Smooth muscle cell (in vitro differentiated cells): Measurements from ENCODE around the gene TPRG1. TPM values are rescaled to one million over a fixed set of nuclear protein-coding genes. Genes with fewer than 3 reads are reported as not detected.

Source experiments
- DNase-seq: peaks from one replicate; lab custom pipeline; 2025; ENCODE audit not compliant: unreplicated experiment; lab: John Stamatoyannopoulos, UW
- H2AFZ ChIP-seq: fragments of 200-600 bp; sonication (generic); 2 replicates; pipeline ENCODE4 v1.6.0; 2016; ENCODE audit warnings: antibody characterized with exemption, low read depth, mild to moderate bottlenecking
- H3F3A ChIP-seq: fragments of 200-600 bp; sonication (generic); 2 replicates; pipeline ENCODE4 v1.6.0; 2017; ENCODE audit warnings: antibody characterized with exemption, low read depth
- H3K27ac ChIP-seq: fragments of 200-600 bp; sonication (generic); 2 replicates; pipeline ENCODE4 v1.5.1; 2016; ENCODE audit warnings: low read depth, mild to moderate bottlenecking
- H3K27me3 ChIP-seq: fragments of 200-600 bp; sonication (generic); 2 replicates; pipeline ENCODE4 v1.6.1; 2016; ENCODE audit warnings: low read depth, mild to moderate bottlenecking
- H3K36me3 ChIP-seq: fragments of 200-600 bp; sonication (generic); 2 replicates; pipeline ENCODE4 v1.5.1; 2016; ENCODE audit warnings: low read depth
- H3K4me1 ChIP-seq: fragments of 200-600 bp; sonication (generic); 2 replicates; pipeline ENCODE4 v1.5.1; 2016; ENCODE audit warnings: low read depth
- H3K4me2 ChIP-seq: fragments of 200-600 bp; sonication (generic); 2 replicates; pipeline ENCODE4 v1.6.0; 2016; ENCODE audit warnings: mild to moderate bottlenecking
- H3K4me3 ChIP-seq: fragments of 200-600 bp; sonication (generic); 2 replicates; pipeline ENCODE4 v1.5.1; 2016; ENCODE audit warnings: mild to moderate bottlenecking
- H3K79me2 ChIP-seq: fragments of 200-600 bp; sonication (generic); 2 replicates; pipeline ENCODE4 v1.6.0; 2016; ENCODE audit warnings: low read depth, mild to moderate bottlenecking
- H3K9ac ChIP-seq: fragments of 200-600 bp; sonication (generic); 2 replicates; pipeline ENCODE4 v1.6.0; 2016; ENCODE audit warnings: low read depth
- H3K9me3 ChIP-seq: fragments of 200-600 bp; sonication (generic); replicated peaks from 2 replicates; pipeline ENCODE4 v1.5.1; 2016; ENCODE audit warnings: low read depth
- H4K20me1 ChIP-seq: fragments of 200-600 bp; sonication (generic); 2 replicates; pipeline ENCODE4 v1.6.0; 2016; ENCODE audit warnings: low read depth
- CTCF ChIP-seq: fragments of 200-600 bp; sonication (generic); IDR thresholded peaks from 2 replicates; pipeline ENCODE4 v1.5.1; 2017; ENCODE audit warnings: borderline replicate concordance, mild to moderate bottlenecking, antibody characterized with exemption; ENCODE audit not compliant: insufficient read depth, poor library complexity, severe bottlenecking
- WGBS: methylation state at CpG from one replicate; pipeline ENCODE4 v1.1.7; 2016; ENCODE audit warnings: low lambda C conversion rate; 5-methylcytosine and 5-hydroxymethylcytosine counted together
- polyA plus RNA-seq: library from polyadenylated mRNA; unstranded; fragments of >200 nt; fragmentation: Nextera tagmentation; extraction: Ambion mirVana; gene quantifications from 2 replicates; pipeline ENCODE4 v1.2.1, GENCODE V29; 2016
- total RNA-seq: library from RNA; depleted of rRNA; stranded (reverse); fragments of >200 nt; gene quantifications from 2 replicates; pipeline ENCODE4 v1.2.3, GENCODE V29; 2014

The TPRG1 gene
- total and polyA plus RNA-seq, 2 experiments from 2014 or later, result 0.65 to 3.2 TPM

DNA sequence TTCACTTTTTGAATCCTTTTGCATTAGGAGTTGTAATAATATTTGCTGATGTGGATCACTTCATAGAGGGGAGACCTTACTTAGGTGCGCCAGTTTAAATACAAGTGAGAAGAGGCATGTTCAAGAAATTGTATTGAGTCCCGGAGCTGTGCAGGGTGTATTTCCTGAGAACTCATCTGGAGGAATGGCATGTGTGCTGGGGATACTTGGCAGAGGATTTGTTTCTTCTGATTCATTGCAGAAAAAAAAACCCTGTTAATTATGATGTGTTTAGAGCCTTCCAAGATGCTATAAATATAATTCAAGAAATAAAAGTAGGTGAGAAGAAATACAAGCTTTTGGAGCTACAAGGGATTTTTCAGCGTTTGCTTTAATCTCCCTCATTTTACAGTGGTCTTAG lies 97.6 kb downstream of the TPRG1 start:
- H3F3A ChIP-seq, result peaks cover 12% of the 10 kb centered on the region
- WGBS, result 66% methylated on average over 3 of the region's 3 CpGs
- H3K4me2 ChIP-seq, result no peak overlapping the region
- TF ChIP-seq CTCF, result no peak
- H3K27me3 ChIP-seq, result no peaks in the 10 kb centered on the region
- no peaks in the 10 kb centered on the region for H3K36me3 ChIP-seq
- H3K9me3 ChIP-seq, result no peaks in the 10 kb centered on the region
- H4K20me1 ChIP-seq, result no peaks in the 10 kb centered on the region
- H3K79me2 ChIP-seq, result no peaks in the 10 kb centered on the region
- no peak for DNase-seq
- no peak overlapping the region for H3K27ac ChIP-seq
- no peak overlapping the region for H3K9ac ChIP-seq
- no peaks in the 10 kb centered on the region for H3K4me1 ChIP-seq
- H2AFZ ChIP-seq, result no peak overlapping the region
- no peak overlapping the region for H3K4me3 ChIP-seq

GRCh38 chr3:189270248-189270832 lies 98.6 kb downstream of the TPRG1 start:
- Histone ChIP-seq H3K9ac (no peak overlapping the region), H4K20me1 (no peaks in the 10 kb centered on the region), H3K9me3 (no peaks in the 10 kb centered on the region), H3K36me3 (no peaks in the 10 kb centered on the region), H3K4me2 (no peak overlapping the region), H3K4me1 (no peaks in the 10 kb centered on the region), H3K79me2 (no peaks in the 10 kb centered on the region), H3K27ac (no peak overlapping the region), H2AFZ (no peak overlapping the region), H3F3A (peaks cover 12% of the 10 kb centered on the region), H3K27me3 (no peaks in the 10 kb centered on the region), H3K4me3 (no peak overlapping the region)
- DNase-seq, result peak; percentile 7
- 63% methylated on average over 5 of the region's 5 CpGs for WGBS
- TF ChIP-seq CTCF, result peak; percentile 69

DNA sequence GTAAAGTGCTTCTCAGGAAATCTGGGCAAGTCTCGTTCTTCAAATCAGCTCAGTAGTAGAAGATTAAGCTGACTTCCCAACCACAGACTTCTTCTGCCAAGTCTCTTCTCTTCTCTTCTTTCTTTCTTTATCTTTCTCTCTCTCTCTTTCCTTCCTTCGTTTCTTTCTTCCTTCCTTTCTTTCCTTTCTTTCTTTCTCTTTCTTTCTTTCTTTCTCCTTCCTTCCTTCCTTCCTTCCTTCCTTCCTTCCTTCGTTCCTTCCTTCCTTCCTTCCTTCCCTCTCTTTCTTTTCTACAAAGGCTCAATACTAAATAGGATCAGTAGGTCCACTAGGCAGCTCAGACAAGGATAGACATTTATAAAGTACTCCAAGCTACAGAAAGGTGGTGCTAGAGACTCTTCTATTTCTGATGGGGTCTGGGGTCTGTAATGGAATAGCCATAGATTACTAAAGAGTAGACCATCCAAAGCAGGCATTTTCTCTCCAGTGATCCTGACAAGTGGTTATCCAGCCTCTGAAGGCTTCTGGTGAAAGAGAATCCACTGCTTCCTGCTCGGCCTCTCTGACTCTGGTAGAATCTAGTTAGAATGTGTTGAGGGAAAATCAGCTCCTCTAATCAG lies 100.8 kb downstream of the TPRG1 start:
- peaks cover 15% of the 10 kb centered on the region for H3F3A ChIP-seq
- H3K4me3 ChIP-seq, result no peak overlapping the region
- H3K9ac ChIP-seq, result no peak overlapping the region
- no peaks in the 10 kb centered on the region for H3K36me3 ChIP-seq
- H3K4me2 ChIP-seq, result no peak overlapping the region
- H2AFZ ChIP-seq, result no peak overlapping the region
- H3K9me3 ChIP-seq, result no peaks in the 10 kb centered on the region
- WGBS, result 47% methylated on average over 4 of the region's 4 CpGs
- DNase-seq, result no peak
- TF ChIP-seq CTCF, result peak; percentile 55
- no peaks in the 10 kb centered on the region for H4K20me1 ChIP-seq
- no peaks in the 10 kb centered on the region for H3K27me3 ChIP-seq
- no peaks in the 10 kb centered on the region for H3K79me2 ChIP-seq
- H3K27ac ChIP-seq, result peak overlapping the region; percentile 76
- no peaks in the 10 kb centered on the region for H3K4me1 ChIP-seq

- Histone ChIP-seq H3K9ac (peak overlapping the region; percentile 9), H3K4me1 (no peaks in the 10 kb centered on the region), H3K9me3 (no peaks in the 10 kb centered on the region), H3K27me3 (no peaks in the 10 kb centered on the region), H3K4me2 (peak overlapping the region; percentile 13), H3K27ac (peak overlapping the region; percentile 76), H3K79me2 (no peaks in the 10 kb centered on the region), H3F3A (peaks cover 15% of the 10 kb centered on the region), H2AFZ (peak overlapping the region; percentile 12), H3K36me3 (no peaks in the 10 kb centered on the region), H4K20me1 (no peaks in the 10 kb centered on the region), H3K4me3 (no peak overlapping the region)
- WGBS, result 38% methylated on average over 1 of the region's 1 CpG
- no peak for TF ChIP-seq CTCF
- no peak for DNase-seq
These were observed 102.0 kb downstream of the TPRG1 start for GRCh38 chr3:189273736-189274135.
